ENCODE data around the gene UFM1.

UFM1 gene

DNA sequence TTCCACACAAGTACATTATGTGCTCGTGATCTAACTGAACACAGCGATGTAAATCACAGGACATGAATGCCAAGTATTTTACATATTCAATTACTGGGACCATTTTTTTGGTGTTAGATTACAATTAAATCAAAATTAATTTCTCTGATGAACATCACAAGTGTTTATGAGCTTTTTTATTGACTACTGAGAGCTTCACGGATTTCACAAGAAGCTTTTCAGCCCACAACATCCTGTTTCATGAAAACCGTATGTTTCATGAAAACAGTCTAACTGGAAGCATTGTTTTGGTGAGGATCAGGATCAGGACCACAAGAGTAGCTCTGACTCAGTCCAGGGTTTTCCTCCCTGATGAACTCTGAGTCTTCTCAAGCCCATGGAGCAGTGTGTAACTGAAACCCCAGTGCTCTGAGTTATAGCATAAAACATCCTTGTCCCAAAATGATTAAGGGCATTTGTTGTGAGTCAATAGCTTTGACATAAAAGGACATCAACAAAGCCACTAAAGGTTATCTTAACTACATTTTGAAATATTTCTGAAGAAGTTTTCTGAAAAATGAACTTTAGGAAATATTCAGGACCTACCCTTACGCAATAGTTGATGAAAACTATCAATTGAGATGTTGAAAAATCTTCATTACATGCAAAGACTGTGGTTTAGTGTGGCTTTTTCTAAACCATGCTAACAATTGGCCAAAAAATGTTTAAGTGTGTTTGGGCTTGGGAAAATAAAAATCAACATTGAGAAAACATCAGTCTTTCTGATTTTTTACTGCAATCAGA is 49.3 kb downstream of the UFM1 start:
- no peak overlapping the region for H3K27ac ChIP-seq
- TF ChIP-seq, protein P1, sequence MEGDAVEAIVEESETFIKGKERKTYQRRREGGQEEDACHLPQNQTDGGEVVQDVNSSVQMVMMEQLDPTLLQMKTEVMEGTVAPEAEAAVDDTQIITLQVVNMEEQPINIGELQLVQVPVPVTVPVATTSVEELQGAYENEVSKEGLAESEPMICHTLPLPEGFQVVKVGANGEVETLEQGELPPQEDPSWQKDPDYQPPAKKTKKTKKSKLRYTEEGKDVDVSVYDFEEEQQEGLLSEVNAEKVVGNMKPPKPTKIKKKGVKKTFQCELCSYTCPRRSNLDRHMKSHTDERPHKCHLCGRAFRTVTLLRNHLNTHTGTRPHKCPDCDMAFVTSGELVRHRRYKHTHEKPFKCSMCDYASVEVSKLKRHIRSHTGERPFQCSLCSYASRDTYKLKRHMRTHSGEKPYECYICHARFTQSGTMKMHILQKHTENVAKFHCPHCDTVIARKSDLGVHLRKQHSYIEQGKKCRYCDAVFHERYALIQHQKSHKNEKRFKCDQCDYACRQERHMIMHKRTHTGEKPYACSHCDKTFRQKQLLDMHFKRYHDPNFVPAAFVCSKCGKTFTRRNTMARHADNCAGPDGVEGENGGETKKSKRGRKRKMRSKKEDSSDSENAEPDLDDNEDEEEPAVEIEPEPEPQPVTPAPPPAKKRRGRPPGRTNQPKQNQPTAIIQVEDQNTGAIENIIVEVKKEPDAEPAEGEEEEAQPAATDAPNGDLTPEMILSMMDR (IDR thresholded peaks at IDR 0.05): no peak
- no peak for TF ChIP-seq ZFX (IDR thresholded peaks at IDR 0.05; ENCODE audit: borderline replicate concordance)

DNA sequence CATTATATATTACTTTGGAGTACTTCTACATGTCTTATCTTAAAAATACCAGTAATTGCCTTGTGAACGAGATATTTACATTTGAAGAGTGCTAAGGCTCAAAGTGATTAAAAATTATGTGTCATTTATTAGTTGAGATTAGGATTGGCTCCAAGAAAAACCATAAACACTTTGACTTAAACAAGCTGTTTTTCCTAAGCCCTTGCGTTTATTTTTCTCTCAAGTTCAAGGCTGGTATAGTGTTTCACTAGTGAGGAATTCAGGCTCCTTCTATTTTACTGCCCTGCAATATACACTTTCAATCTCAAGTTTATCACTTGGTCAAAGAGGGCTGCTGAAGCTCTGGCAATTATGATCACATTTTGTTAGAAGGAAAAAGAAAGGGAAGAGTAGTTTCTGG is 49.9 kb downstream of the UFM1 start:
- H3K27ac ChIP-seq: no peak overlapping the region
- TF ChIP-seq, protein P1 (IDR thresholded peaks at IDR 0.05): no peak
- no peak for TF ChIP-seq ZFX (IDR thresholded peaks at IDR 0.05; ENCODE audit: borderline replicate concordance)

- no peak overlapping the region for H3K27ac ChIP-seq
- TF ChIP-seq ZFX (IDR thresholded peaks at IDR 0.05; ENCODE audit: borderline replicate concordance): no peak
- TF ChIP-seq, protein P1 (IDR thresholded peaks at IDR 0.05): no peak
Observed at GRCh38 chr13:38401276-38401675, 51.6 kb downstream of the UFM1 start.

- TF ChIP-seq, protein P1 (IDR thresholded peaks at IDR 0.05): no peak
- TF ChIP-seq ZFX (IDR thresholded peaks at IDR 0.05; ENCODE audit: borderline replicate concordance): no peak
- H3K27ac ChIP-seq: no peak overlapping the region
Observed at GRCh38 chr13:38405216-38405615, 55.6 kb downstream of the UFM1 start.

DNA sequence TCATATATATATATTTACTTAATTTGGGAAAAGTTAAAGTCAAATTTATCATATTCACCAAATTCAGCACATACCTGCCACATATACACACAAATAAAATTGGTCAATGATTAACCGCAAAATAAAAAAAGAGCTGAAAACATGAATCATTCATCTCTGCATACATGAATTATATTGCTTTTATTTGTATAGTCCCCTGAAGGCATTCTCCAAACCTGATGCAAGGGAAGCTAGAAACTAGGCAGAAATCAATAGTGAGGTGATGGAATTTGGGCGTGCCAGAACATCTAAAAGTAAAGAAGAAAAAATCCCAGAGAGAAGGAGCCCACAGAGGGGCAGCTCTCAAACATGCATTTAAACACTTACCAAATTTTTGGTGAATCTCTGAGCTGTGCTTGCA is 60.1 kb downstream of the UFM1 start:
- H3K27ac ChIP-seq: no peak overlapping the region
- TF ChIP-seq, protein P1 (IDR thresholded peaks at IDR 0.05): no peak
- no peak for TF ChIP-seq ZFX (IDR thresholded peaks at IDR 0.05; ENCODE audit: borderline replicate concordance)

DNA sequence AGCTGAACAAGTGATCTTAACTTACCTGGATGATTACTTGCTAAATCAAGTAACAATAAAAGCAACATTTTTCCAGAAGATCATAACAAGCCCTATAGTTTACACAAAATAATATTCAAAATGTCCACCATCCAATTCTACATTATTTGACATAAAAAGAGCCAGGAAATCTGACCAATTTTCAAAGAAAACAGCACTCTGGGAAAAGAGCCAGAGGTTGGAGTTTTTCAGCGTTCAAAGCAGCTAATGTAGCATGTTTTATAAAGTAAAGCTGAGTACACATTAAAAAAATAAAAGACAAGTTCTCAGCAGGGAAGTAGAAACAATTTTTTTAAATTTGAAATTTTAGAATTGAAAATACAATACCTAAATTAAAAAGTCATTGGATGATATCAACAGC is 62.6 kb downstream of the UFM1 start:
- TF ChIP-seq ZFX (IDR thresholded peaks at IDR 0.05; ENCODE audit: borderline replicate concordance): no peak
- TF ChIP-seq, protein P1 (IDR thresholded peaks at IDR 0.05): no peak
- no peak overlapping the region for H3K27ac ChIP-seq

Measured in 22Rv1 (cell line).